Upper lobe of left lung (tissue), 6 donors: ENCODE data around the gene SAP30L. TPM values are rescaled to one million over a fixed set of nuclear protein-coding genes. Genes with fewer than 3 reads are reported as not detected.

Experiments used
- ATAC-seq, 2 donors: fragments of 200-7000 bp; cut with Tn5 transposase; one replicate each; pipeline ENCODE4 v1.9.1; 2022; ENCODE audit warnings: mild to moderate bottlenecking in 2 of 2, moderate library complexity in 2 of 2; ENCODE audit not compliant: low FRiP score in 2 of 2
- DNase-seq, 2 donors: peaks; one replicate each; pipeline ENCODE4 v3.0.0-alpha.2; 2019 to 2020
- H3K27ac ChIP-seq, 4 donors: fragments of 200-600 bp; sonication (generic); one replicate each; pipeline ENCODE4 v1.5.1; 2016 to 2019
- H3K27me3 ChIP-seq, 4 donors: fragments of 200-600 bp; sonication (generic); one replicate each; pipeline ENCODE4 v1.5.1; 2017 to 2019
- H3K36me3 ChIP-seq, 4 donors: fragments of 200-600 bp; sonication (generic); one replicate each; pipeline ENCODE4 v1.5.1; 2016 to 2019
- H3K4me1 ChIP-seq, 4 donors: fragments of 200-600 bp; sonication (generic); one replicate each; pipeline ENCODE4 v1.5.1; 2018 to 2019
- H3K4me3 ChIP-seq, 4 donors: fragments of 200-600 bp; sonication (generic); one replicate each; pipeline ENCODE4 v1.5.1; 2017 to 2019; ENCODE audit warnings: mild to moderate bottlenecking in 2 of 4, moderate library complexity in 1 of 4
- H3K9me3 ChIP-seq, 4 donors: fragments of 200-600 bp; sonication (generic); one replicate each; pipeline ENCODE4 v1.5.1; 2018 to 2019
- CTCF ChIP-seq, 6 experiments: fragments of 450-650 bp in 4 of 6; fragments of 200-600 bp in 2 of 6; sonication (generic) in 2 of 6; IDR thresholded peaks; one replicate each; pipeline ENCODE4 v1.5.1; 2016 to 2019; ENCODE audit warnings: antibody characterized with exemption in 6 of 6
- EP300 ChIP-seq, 4 donors: sonication (generic); formaldehyde crosslinking; IDR thresholded peaks; one replicate each; pipeline ENCODE4 v1.5.1; 2017; ENCODE audit warnings: antibody characterized with exemption in 4 of 4, control low read depth in 2 of 4
- POLR2A ChIP-seq, 4 donors: fragments of 450-650 bp; IDR thresholded peaks; one replicate each; pipeline ENCODE4 v1.5.1; 2016 to 2017; ENCODE audit warnings: antibody characterized with exemption in 4 of 4, mild to moderate bottlenecking in 2 of 4
- POLR2AphosphoS5 ChIP-seq, 2 donors: sonication (generic); formaldehyde crosslinking; IDR thresholded peaks; one replicate each; pipeline ENCODE4 v1.5.1; 2017; ENCODE audit warnings: antibody characterized with exemption in 2 of 2
- WGBS, 2 donors: methylation state at CpG; one replicate each; pipeline ENCODE4 v1.1.5; 2017 to 2018; 5-methylcytosine and 5-hydroxymethylcytosine counted together
- total RNA-seq, 6 donors: library from RNA; depleted of rRNA in 4 of 6; stranded (reverse); fragments of >200 nt in 4 of 6; gene quantifications; one replicate each; pipeline versions ENCODE4 v1.1.0 to v1.2.1, GENCODE V29; 2016 to 2021
- donor health status: DM: no; HTN: no; CAD: no; lungs with moderate emphysema.
- donor health status: DM: no; HTN: yes; CAD: no; lungs with severe emphysema.

Gene SAP30L
- total RNA-seq, 6 donors from 2014 or later, result 34.0 to 52.8 (median 37.8) TPM

- Histone ChIP-seq H3K27me3 (peaks cover 0 to 89% (median 53%) of the 10 kb centered on the region in 4 donors), H3K4me3 (no peak overlapping the region), H3K9me3 (no peaks in the 10 kb centered on the region), H3K4me1 (peaks cover 38 to 58% (median 49%) of the 10 kb centered on the region in 4 donors), H3K36me3 (no peaks in the 10 kb centered on the region), H3K27ac (no peak overlapping the region)
- 14% methylated on average over 20 to 40 of the region's 40 CpGs for WGBS, 2 donors
- ATAC-seq, result peak in 1 of 2 donors; percentile 23
- DNase-seq, result peak in 1 of 2 donors; percentile 61
- TF ChIP-seq CTCF (IDR thresholded peaks at IDR 0.05) (no peak), EP300 (IDR thresholded peaks at IDR 0.05) (no peak), POLR2AphosphoS5 (IDR thresholded peaks at IDR 0.05) (no peak), POLR2A (IDR thresholded peaks at IDR 0.05) (no peak)
These were observed 27.9 kb downstream of the SAP30L start for GRCh38 chr5:154473581-154474283.

GRCh38 chr5:154474396-154475334, 28.9 kb downstream of the SAP30L start:
- no peaks in the 10 kb centered on the region for H3K36me3 ChIP-seq
- 10 to 12% methylated on average over 17 of the region's 17 CpGs for WGBS, 2 donors
- peaks cover 0 to 96% (median 62%) of the 10 kb centered on the region in 4 donors for H3K27me3 ChIP-seq
- H3K27ac ChIP-seq, result no peak overlapping the region
- TF ChIP-seq POLR2AphosphoS5 (IDR thresholded peaks at IDR 0.05) (no peak), EP300 (IDR thresholded peaks at IDR 0.05) (no peak)
- peaks cover 43 to 67% (median 57%) of the 10 kb centered on the region in 4 donors for H3K4me1 ChIP-seq
- H3K9me3 ChIP-seq, result no peaks in the 10 kb centered on the region
- ATAC-seq (no peak), DNase-seq (no peak)
- no peak overlapping the region for H3K4me3 ChIP-seq

DNA sequence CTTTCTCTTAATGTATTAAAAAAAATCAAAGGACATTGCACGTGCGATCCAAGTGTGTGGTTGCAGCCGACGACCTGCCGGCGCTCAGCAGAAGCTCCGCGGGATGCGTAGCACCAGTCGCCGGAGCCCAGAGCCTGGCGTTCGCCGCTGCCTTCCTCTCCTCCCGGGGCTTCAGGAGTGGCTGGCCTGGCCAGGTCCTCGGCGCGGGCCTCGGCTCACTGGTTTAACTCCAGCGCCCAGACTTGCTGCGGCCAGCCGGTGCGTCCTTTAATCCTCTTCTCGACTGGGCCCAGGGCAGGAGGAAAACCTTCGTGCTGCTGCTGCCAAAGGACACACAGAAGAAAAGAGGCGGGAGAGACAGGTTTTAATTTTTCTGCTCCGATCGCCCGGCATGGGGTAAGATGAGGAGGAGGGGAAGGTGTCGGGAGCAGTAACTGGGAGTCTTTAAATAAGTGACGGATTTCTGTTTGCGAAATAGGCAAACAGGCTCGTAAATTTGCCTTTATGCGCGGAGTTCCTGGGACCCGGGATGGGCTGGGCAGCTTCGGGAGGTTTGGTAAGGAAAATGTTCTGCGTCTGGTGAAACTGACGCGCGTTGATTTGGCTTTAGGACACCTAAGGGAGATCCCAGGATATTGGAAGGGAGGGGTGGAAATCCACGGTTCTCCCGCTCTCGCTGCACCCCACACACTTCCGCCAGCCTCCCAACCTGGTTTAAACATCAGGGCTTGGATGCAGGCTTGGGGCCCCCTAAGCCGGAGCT, 30.0 kb downstream of the SAP30L start:
- peaks cover 0 to 99% (median 71%) of the 10 kb centered on the region in 4 donors for H3K27me3 ChIP-seq
- ATAC-seq (no peak), DNase-seq (peak in 1 of 2 donors; percentile 83)
- H3K27ac ChIP-seq, result no peak overlapping the region
- 10 to 11% methylated on average over 28 to 46 of the region's 46 CpGs for whole genome bisulfite sequencing, 2 donors
- no peak overlapping the region for H3K4me3 ChIP-seq
- H3K4me1 ChIP-seq, result peaks cover 43 to 71% (median 59%) of the 10 kb centered on the region in 4 donors
- no peaks in the 10 kb centered on the region for H3K9me3 ChIP-seq
- H3K36me3 ChIP-seq, result no peaks in the 10 kb centered on the region
- TF ChIP-seq EP300 (IDR thresholded peaks at IDR 0.05), result no peak
- no peak for TF ChIP-seq CTCF (IDR thresholded peaks at IDR 0.05)
- TF ChIP-seq POLR2A (IDR thresholded peaks at IDR 0.05), result no peak
- TF ChIP-seq POLR2AphosphoS5 (IDR thresholded peaks at IDR 0.05), result no peak

DNA sequence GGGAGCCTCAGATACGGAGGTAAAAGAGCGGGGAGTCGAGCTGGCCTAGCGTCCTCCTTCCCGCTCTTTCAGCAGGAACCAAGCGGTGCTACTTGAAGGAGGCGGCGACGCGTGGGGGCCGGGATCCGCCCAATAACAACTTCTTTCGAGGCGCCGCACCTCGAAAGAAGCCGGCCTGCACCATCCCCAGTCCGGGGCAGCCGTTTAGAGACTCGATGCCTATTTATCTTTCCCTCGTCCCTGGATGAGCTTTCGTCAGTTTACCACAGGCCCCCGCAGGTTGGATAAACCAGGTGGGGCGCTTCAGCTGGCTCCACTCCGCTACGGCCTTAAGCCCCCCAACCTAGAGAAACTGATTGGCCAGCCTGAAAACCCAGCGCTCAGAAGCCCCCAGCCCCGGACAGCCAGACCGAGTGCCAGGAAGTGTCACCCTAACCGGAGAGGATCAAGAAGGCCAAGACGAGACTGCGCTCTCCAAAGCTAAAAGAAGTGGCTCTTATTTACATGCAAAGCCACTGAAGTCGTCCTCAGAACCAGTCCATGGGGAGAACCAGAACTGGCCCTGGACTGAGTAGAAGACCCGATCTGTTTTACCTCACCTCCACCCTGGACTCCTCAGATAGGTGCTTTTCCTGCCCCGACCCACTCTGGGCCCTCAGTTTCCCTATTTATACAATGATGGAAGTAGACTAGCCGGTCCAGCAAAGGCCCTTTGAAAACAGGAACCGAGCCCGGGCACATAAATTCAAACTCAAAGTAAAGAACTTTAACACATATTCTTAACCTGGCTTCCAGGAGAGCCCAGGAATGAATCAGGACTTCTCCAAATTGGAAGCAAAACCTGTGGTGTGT, 30.8 kb downstream of the SAP30L start:
- no peak for ATAC-seq
- DNase-seq, result peak in 1 of 2 donors; percentile 71
- H3K9me3 ChIP-seq, result no peaks in the 10 kb centered on the region
- H3K27ac ChIP-seq, result no peak overlapping the region
- 7 to 10% methylated on average over 12 to 33 of the region's 38 CpGs for WGBS, 2 donors
- H3K27me3 ChIP-seq, result peaks cover 0 to 100% (median 74%) of the 10 kb centered on the region in 4 donors
- TF ChIP-seq CTCF (IDR thresholded peaks at IDR 0.05), result no peak
- H3K4me3 ChIP-seq, result no peak overlapping the region
- H3K4me1 ChIP-seq, result peaks cover 43 to 65% (median 59%) of the 10 kb centered on the region in 4 donors
- no peaks in the 10 kb centered on the region for H3K36me3 ChIP-seq
